ENCODE data around the gene SOSTDC1.

Gene SOSTDC1

GRCh38 chr7:16432425-16432731 lies 33.2 kb downstream of the SOSTDC1 start (continued):
- TF ChIP-seq HOXD13 (CRISPR knock-in tag; IDR thresholded peaks at IDR 0.05; ENCODE audit: borderline replicate concordance) (no peak), ATF2 (tag by site-specific recombination; IDR thresholded peaks at IDR 0.05; ENCODE audit: low read depth) (no peak), ZNF132 (tag by site-specific recombination; IDR thresholded peaks at IDR 0.05; ENCODE audit: borderline replicate concordance) (no peak), ZNF747 (tag by site-specific recombination; IDR thresholded peaks at IDR 0.05) (no peak), ZNF121 (tag by site-specific recombination; IDR thresholded peaks at IDR 0.05) (no peak), ZNF24 (tag by site-specific recombination; IDR thresholded peaks at IDR 0.05) (no peak), WT1 (tag by site-specific recombination; IDR thresholded peaks at IDR 0.05) (no peak)
- TF ChIP-seq, protein P1, sequence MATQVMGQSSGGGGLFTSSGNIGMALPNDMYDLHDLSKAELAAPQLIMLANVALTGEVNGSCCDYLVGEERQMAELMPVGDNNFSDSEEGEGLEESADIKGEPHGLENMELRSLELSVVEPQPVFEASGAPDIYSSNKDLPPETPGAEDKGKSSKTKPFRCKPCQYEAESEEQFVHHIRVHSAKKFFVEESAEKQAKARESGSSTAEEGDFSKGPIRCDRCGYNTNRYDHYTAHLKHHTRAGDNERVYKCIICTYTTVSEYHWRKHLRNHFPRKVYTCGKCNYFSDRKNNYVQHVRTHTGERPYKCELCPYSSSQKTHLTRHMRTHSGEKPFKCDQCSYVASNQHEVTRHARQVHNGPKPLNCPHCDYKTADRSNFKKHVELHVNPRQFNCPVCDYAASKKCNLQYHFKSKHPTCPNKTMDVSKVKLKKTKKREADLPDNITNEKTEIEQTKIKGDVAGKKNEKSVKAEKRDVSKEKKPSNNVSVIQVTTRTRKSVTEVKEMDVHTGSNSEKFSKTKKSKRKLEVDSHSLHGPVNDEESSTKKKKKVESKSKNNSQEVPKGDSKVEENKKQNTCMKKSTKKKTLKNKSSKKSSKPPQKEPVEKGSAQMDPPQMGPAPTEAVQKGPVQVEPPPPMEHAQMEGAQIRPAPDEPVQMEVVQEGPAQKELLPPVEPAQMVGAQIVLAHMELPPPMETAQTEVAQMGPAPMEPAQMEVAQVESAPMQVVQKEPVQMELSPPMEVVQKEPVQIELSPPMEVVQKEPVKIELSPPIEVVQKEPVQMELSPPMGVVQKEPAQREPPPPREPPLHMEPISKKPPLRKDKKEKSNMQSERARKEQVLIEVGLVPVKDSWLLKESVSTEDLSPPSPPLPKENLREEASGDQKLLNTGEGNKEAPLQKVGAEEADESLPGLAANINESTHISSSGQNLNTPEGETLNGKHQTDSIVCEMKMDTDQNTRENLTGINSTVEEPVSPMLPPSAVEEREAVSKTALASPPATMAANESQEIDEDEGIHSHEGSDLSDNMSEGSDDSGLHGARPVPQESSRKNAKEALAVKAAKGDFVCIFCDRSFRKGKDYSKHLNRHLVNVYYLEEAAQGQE (tag by site-specific recombination; IDR thresholded peaks at IDR 0.05), result no peak

DNA sequence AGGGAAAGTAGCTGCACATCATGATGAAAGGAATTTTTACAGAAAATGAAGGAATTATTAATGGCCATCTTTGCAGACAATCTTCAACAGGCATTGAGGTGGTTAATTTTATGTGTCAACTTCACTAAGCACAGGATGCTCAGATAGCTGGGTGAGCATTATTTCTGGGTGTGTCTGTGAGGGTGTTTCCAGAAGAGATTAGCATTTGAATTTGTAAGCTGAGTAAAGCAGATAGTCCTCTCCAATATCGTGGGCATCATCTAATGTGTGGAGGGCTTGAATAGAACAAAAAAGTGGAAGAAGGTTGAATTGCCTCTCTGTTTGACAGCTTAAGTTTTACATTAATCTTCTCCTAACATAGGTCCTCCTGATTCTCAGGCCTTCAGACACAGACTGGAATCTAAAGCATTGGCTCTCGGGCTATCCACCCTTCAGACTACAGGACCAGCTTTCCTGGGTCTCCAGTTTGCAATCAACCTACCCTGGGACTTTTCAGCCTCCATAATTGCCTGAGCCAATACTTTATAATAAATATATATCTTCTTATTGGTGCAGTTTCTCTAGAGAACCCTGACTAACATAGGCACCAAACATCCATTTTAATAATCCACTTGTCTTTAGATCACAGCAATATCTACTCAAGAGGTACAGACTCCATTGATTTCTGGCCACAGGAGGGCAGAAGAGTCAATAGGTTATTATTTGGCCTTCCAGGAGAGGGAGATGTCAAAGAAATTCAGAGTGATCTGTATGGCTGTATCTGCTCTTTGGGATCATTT lies 33.7 kb downstream of the SOSTDC1 start:
- TF ChIP-seq ZNF654 (tag by site-specific recombination; IDR thresholded peaks at IDR 0.05; ENCODE audit: low read depth) (peak; percentile 28; the same call in 1 of the 2 replicates), KLF9 (tag by site-specific recombination; IDR thresholded peaks at IDR 0.05; ENCODE audit: low read depth) (no peak), CTCF (tag by site-specific recombination; IDR thresholded peaks at IDR 0.05) (peak; percentile 26; the same call in 1 of the 2 replicates)
- Histone ChIP-seq H3K4me3 (ENCODE audit: low read depth, low read length) (no peak overlapping the region), H3K4me1 (ENCODE audit: control insufficient read depth, insufficient read depth, low read length) (no peaks in the 10 kb centered on the region), H3K27ac (ENCODE audit: extremely low read depth, low read depth, low read length) (no peak overlapping the region), H3K36me3 (ENCODE audit: control insufficient read depth in 2 of 2, insufficient read depth in 1 of 2, low read length in 2 of 2) (no peaks in the 10 kb centered on the region), H3K9me3 (ENCODE audit: control insufficient read depth, insufficient read depth, low read depth, low read length) (no peaks in the 10 kb centered on the region)
- ChIA-PET POLR2A (no interaction called here), CTCF (interaction anchor here (0.6 to 8.8 kb wide), 17 partner anchors 17 to 236 kb away, joined by 3 to 71 read pairs (median 4); no protein-coding TSS in a partner anchor)

DNA sequence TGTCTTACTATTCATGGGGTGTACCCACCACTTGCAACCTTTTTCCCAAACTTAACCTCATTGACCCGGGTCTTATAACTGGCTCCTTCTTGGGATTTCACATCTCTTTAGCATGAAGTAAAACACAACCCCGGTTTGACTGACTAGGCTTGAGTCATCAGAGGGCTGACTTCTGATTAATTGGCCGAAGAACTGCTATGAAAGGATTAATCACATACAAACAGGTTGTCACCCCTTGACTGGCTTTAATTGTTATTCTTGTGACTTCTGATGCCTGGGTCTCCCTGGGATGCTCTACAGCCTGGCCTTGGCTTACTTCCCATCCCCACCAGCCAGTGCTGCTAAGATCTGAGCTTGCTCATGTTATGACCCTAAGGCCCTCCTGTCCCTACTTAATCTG lies 35.4 kb downstream of the SOSTDC1 start:
- Histone ChIP-seq H3K36me3 (ENCODE audit: control insufficient read depth in 2 of 2, insufficient read depth in 1 of 2, low read length in 2 of 2) (no peaks in the 10 kb centered on the region), H3K27ac (ENCODE audit: extremely low read depth, low read depth, low read length) (no peak overlapping the region), H3K4me1 (ENCODE audit: control insufficient read depth, insufficient read depth, low read length) (no peaks in the 10 kb centered on the region), H3K4me3 (ENCODE audit: low read depth, low read length) (no peak overlapping the region), H3K9me3 (ENCODE audit: control insufficient read depth, insufficient read depth, low read depth, low read length) (no peaks in the 10 kb centered on the region)
- POLR2A ChIA-PET, result no interaction called here
- CTCF ChIA-PET, result interaction anchor here (0.6 to 8.8 kb wide), 3 partner anchors 20 to 136 kb away, joined by 3 to 71 read pairs (median 3); no protein-coding TSS in a partner anchor
- TF ChIP-seq CTCF (tag by site-specific recombination; IDR thresholded peaks at IDR 0.05) (no peak), ZNF560 (tag by site-specific recombination; IDR thresholded peaks at IDR 0.05; ENCODE audit: borderline replicate concordance) (no peak), ZNF404 (tag by site-specific recombination; IDR thresholded peaks at IDR 0.05) (no peak), ZNF629 (tag by site-specific recombination; IDR thresholded peaks at IDR 0.05) (no peak), YY2 (tag by site-specific recombination; IDR thresholded peaks at IDR 0.05) (no peak), ZNF548 (tag by site-specific recombination; IDR thresholded peaks at IDR 0.05) (no peak), KLF1 (tag by site-specific recombination; IDR thresholded peaks at IDR 0.05) (no peak), ELK4 (IDR thresholded peaks at IDR 0.05; ENCODE audit: borderline replicate concordance, low read depth, low read length) (no peak)
- TF ChIP-seq, protein P1 (tag by site-specific recombination; IDR thresholded peaks at IDR 0.05), result no peak
